Small intestine (tissue), 7 donors: ENCODE results near the gene PSMB2. TPM values are rescaled to one million over a fixed set of nuclear protein-coding genes. Genes with fewer than 3 reads are reported as not detected.

ENCODE experiments used
- DNase-seq, 2 donors: peaks; one replicate each; pipeline versions ENCODE4 v3.0.0 to v3.0.0-alpha.2; 2013
- FAIRE-seq: peaks from 2 replicates; lab custom pipeline; 2012; peaks lifted over from hg19 to GRCh38; lab: Jason Lieb, UNC
- H3K27ac ChIP-seq, 3 donors: one replicate each; pipeline ENCODE4 v1.5.1; 2013; ENCODE audit warnings: low read length in 2 of 3, mild to moderate bottlenecking in 2 of 3, control low read depth in 1 of 3, inconsistent platforms in 1 of 3, low read depth in 1 of 3, moderate library complexity in 1 of 3
- H3K27me3 ChIP-seq, 3 donors: one replicate each; pipeline ENCODE4 v1.6.1; 2013; ENCODE audit warnings: low read length in 3 of 3, inconsistent platforms in 1 of 3; ENCODE audit not compliant: control insufficient read depth in 3 of 3, insufficient read depth in 3 of 3
- H3K36me3 ChIP-seq, 3 donors: one replicate each; pipeline ENCODE4 v1.6.1; 2013; ENCODE audit warnings: low read length in 3 of 3, inconsistent platforms in 1 of 3, low read depth in 1 of 3, mild to moderate bottlenecking in 1 of 3, moderate library complexity in 1 of 3; ENCODE audit not compliant: control insufficient read depth in 3 of 3, insufficient read depth in 2 of 3
- H3K4me1 ChIP-seq, 3 donors: one replicate each; pipeline ENCODE4 v1.6.1; 2013; ENCODE audit warnings: low read length in 2 of 3, inconsistent platforms in 1 of 3, low read depth in 1 of 3, mild to moderate bottlenecking in 1 of 3, moderate library complexity in 1 of 3; ENCODE audit not compliant: control insufficient read depth in 3 of 3, insufficient read depth in 2 of 3
- H3K4me3 ChIP-seq, 3 donors: one replicate each; pipeline ENCODE4 v1.5.1; 2013; ENCODE audit warnings: low read length in 3 of 3, control low read depth in 1 of 3, inconsistent platforms in 1 of 3, low read depth in 1 of 3, mild to moderate bottlenecking in 1 of 3, moderate library complexity in 1 of 3
- H3K9me3 ChIP-seq, 2 donors: one replicate each; pipeline ENCODE4 v1.6.1; 2013; ENCODE audit warnings: low read depth in 1 of 2, low read length in 1 of 2; ENCODE audit not compliant: control insufficient read depth in 2 of 2, insufficient read depth in 1 of 2
- WGBS, 3 donors: extraction: QIAGEN DNeasy Blood & Tissue Kit; methylation state at CpG; one replicate each; pipeline ENCODE4 v1.1.7; 2013; 5-methylcytosine and 5-hydroxymethylcytosine counted together
- polyA plus RNA-seq, 4 donors: library from polyadenylated mRNA; stranded (reverse) in 3 of 4; unstranded in 1 of 4; fragments of 200-250 nt in 3 of 4; fragments of 120-200 nt in 1 of 4; gene quantifications; one replicate each; pipeline versions ENCODE4 v1.2.1 to v1.2.3, GENCODE V29; 2013
- donor health status: healthy with polysubstance abuse.
- donor health status: control.
- donor health status: control.
- donor health status: Bipolar disorder and iron deficiency.
- donor health status: healthy.

PSMB2 gene
- polyA plus RNA-seq, 4 donors: 30.9 to 76.2 (median 44.8) TPM

- Histone ChIP-seq H3K36me3 (no peaks in the 10 kb centered on the region), H3K9me3 (no peaks in the 10 kb centered on the region), H3K4me3 (no peak overlapping the region), H3K4me1 (no peaks in the 10 kb centered on the region), H3K27ac (no peak overlapping the region), H3K27me3 (peaks cover 0 to 5% (median 0%) of the 10 kb centered on the region in 3 donors)
- FAIRE-seq (no peak), DNase-seq (no peak)
- WGBS, 3 donors: 29 to 37% (median 33%) methylated on average over 6 of the region's 6 CpGs
Observed at GRCh38 chr1:35659589-35659988, 18.3 kb upstream of the PSMB2 start.

- H3K4me3 ChIP-seq: no peak overlapping the region
- H3K9me3 ChIP-seq: no peaks in the 10 kb centered on the region
- H3K4me1 ChIP-seq: no peaks in the 10 kb centered on the region
- FAIRE-seq (no peak), DNase-seq (no peak)
- H3K27me3 ChIP-seq: peaks cover 0 to 5% (median 0%) of the 10 kb centered on the region in 3 donors
- WGBS, 3 donors: 53 to 76% (median 70%) methylated on average over 2 of the region's 2 CpGs
- no peaks in the 10 kb centered on the region for H3K36me3 ChIP-seq
- H3K27ac ChIP-seq: no peak overlapping the region
Observed at GRCh38 chr1:35657851-35658250, 16.5 kb upstream of the PSMB2 start.

- DNase-seq: no peak
- FAIRE-seq: no peak
- 79 to 84% (median 84%) methylated on average over 4 of the region's 4 CpGs for whole genome bisulfite sequencing, 3 donors
- Histone ChIP-seq H3K27ac (no peak overlapping the region), H3K4me1 (no peaks in the 10 kb centered on the region), H3K9me3 (no peaks in the 10 kb centered on the region), H3K36me3 (no peaks in the 10 kb centered on the region), H3K27me3 (peaks cover 0 to 8% (median 0%) of the 10 kb centered on the region in 3 donors), H3K4me3 (no peak overlapping the region)
Observed at GRCh38 chr1:35656863-35657232, 15.5 kb upstream of the PSMB2 start.

- peaks cover 0 to 12% (median 0%) of the 10 kb centered on the region in 3 donors for H3K27me3 ChIP-seq
- no peaks in the 10 kb centered on the region for H3K9me3 ChIP-seq
- 71 to 76% (median 74%) methylated on average over 5 of the region's 5 CpGs for WGBS, 3 donors
- FAIRE-seq (no peak), DNase-seq (no peak)
- no peak overlapping the region for H3K27ac ChIP-seq
- H3K4me1 ChIP-seq: no peaks in the 10 kb centered on the region
- H3K4me3 ChIP-seq: no peak overlapping the region
- H3K36me3 ChIP-seq: no peaks in the 10 kb centered on the region
Observed at GRCh38 chr1:35656148-35656862, 15.0 kb upstream of the PSMB2 start.

GRCh38 chr1:35655196-35655595 lies 13.9 kb upstream of the PSMB2 start:
- H3K4me1 ChIP-seq: no peaks in the 10 kb centered on the region
- peaks cover 0 to 12% (median 0%) of the 10 kb centered on the region in 3 donors for H3K27me3 ChIP-seq
- H3K9me3 ChIP-seq: no peaks in the 10 kb centered on the region
- FAIRE-seq (no peak), DNase-seq (no peak)
- H3K4me3 ChIP-seq: no peak overlapping the region
- H3K27ac ChIP-seq: no peak overlapping the region
- no peaks in the 10 kb centered on the region for H3K36me3 ChIP-seq
- 0 to 35% (median 17%) methylated on average over 1 of the region's 1 CpG for WGBS, 3 donors

DNA sequence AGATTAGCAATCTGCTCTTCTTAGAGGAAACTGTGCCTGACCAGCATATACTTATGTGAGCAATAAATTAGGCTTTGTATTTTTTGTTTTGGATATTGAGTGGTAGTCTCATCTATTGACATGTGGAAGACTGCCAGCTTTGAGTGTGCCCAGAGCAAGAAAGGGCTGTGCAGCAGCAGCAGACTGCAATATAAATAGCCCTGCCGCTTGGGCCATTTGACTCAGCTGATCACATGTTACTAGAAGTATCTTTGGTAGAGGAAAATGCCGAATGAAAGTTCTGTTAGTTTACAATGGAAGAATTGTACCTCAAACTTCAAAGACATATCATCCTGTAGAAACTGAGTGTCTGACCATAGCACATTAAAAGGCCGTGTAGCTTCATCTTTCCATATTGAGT lies 9.1 kb upstream of the PSMB2 start:
- Histone ChIP-seq H3K27ac (no peak overlapping the region), H3K9me3 (no peaks in the 10 kb centered on the region), H3K4me1 (no peaks in the 10 kb centered on the region), H3K4me3 (no peak overlapping the region), H3K27me3 (peaks cover 0 to 19% (median 0%) of the 10 kb centered on the region in 3 donors), H3K36me3 (no peaks in the 10 kb centered on the region)
- FAIRE-seq (no peak), DNase-seq (no peak)
- WGBS, 3 donors: 56 to 74% (median 65%) methylated on average over 3 of the region's 3 CpGs

- Histone ChIP-seq H3K36me3 (no peaks in the 10 kb centered on the region), H3K27me3 (peaks cover 0 to 18% (median 0%) of the 10 kb centered on the region in 3 donors), H3K4me3 (no peak overlapping the region), H3K9me3 (no peaks in the 10 kb centered on the region), H3K4me1 (peaks cover 0 to 4% (median 0%) of the 10 kb centered on the region in 3 donors), H3K27ac (no peak overlapping the region)
- FAIRE-seq (no peak), DNase-seq (no peak)
- 9 to 17% (median 13%) methylated on average over 3 of the region's 3 CpGs for WGBS, 3 donors
Observed at GRCh38 chr1:35646043-35646442, 4.7 kb upstream of the PSMB2 start.

DNA sequence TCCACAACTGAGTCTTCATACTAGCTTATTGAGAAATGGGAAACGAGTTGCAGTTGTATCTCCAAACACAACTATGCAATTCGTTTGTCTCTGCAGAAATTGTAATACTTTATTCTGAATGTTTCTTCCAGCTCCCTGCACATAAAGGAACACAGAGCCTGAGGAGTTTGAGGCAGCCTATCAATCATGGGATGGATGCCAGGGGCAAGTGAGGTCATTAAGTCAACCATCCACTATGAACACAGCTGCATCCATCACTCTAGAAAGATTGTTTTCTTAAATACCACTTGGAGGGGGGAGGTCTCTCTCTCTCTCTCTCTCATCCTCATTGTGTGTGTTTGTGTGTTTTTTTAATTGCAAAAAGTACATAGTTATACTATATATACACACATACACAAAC lies 2.9 kb upstream of the PSMB2 start:
- FAIRE-seq: no peak

More for the DNA sequence above, 2.9 kb upstream of the PSMB2 start:
- no peak for DNase-seq
- Histone ChIP-seq H3K4me3 (no peak overlapping the region), H3K27ac (no peak overlapping the region), H3K4me1 (peaks cover 0 to 10% (median 0%) of the 10 kb centered on the region in 3 donors), H3K9me3 (no peaks in the 10 kb centered on the region), H3K27me3 (peaks cover 0 to 18% (median 0%) of the 10 kb centered on the region in 3 donors), H3K36me3 (no peaks in the 10 kb centered on the region)
- 37 to 45% (median 38%) methylated on average over 2 of the region's 2 CpGs for WGBS, 3 donors
